ENCODE measurements around the gene KDM4B.

- TF ChIP-seq, protein P1, sequence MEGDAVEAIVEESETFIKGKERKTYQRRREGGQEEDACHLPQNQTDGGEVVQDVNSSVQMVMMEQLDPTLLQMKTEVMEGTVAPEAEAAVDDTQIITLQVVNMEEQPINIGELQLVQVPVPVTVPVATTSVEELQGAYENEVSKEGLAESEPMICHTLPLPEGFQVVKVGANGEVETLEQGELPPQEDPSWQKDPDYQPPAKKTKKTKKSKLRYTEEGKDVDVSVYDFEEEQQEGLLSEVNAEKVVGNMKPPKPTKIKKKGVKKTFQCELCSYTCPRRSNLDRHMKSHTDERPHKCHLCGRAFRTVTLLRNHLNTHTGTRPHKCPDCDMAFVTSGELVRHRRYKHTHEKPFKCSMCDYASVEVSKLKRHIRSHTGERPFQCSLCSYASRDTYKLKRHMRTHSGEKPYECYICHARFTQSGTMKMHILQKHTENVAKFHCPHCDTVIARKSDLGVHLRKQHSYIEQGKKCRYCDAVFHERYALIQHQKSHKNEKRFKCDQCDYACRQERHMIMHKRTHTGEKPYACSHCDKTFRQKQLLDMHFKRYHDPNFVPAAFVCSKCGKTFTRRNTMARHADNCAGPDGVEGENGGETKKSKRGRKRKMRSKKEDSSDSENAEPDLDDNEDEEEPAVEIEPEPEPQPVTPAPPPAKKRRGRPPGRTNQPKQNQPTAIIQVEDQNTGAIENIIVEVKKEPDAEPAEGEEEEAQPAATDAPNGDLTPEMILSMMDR (conservative IDR thresholded peaks at IDR 0.05 in 1 of 2, IDR thresholded peaks at IDR 0.05 in 1 of 2; ENCODE audit: low read depth in 1 of 2, low read length in 2 of 2): no peak
- TF ChIP-seq EZH2 (IDR thresholded peaks at IDR 0.05; ENCODE audit: low read length, missing control alignments): no peak
Measured at GRCh38 chr19:5143471-5144411, 174.8 kb downstream of the KDM4B start.
